Aorta (tissue), 5 donors: ENCODE measurements around the gene ATP11B. TPM values are rescaled to one million over a fixed set of nuclear protein-coding genes. Genes with fewer than 3 reads are reported as not detected.

Experiments used
- ATAC-seq: fragments of 200-7000 bp; cut with Tn5 transposase; one replicate; pipeline ENCODE4 v1.9.1; 2022; ENCODE audit warnings: moderate library complexity; ENCODE audit not compliant: low FRiP score
- DNase-seq, 2 donors: peaks; one replicate each; pipeline ENCODE4 v3.0.0-alpha.2; 2020
- H3K27ac ChIP-seq, 2 donors: one replicate each; pipeline ENCODE4 v1.5.1; 2013; ENCODE audit warnings: low read length in 2 of 2, mild to moderate bottlenecking in 2 of 2, moderate library complexity in 2 of 2, control low read depth in 1 of 2, inconsistent platforms in 1 of 2, low read depth in 1 of 2
- H3K27me3 ChIP-seq, 2 donors: one replicate each; pipeline ENCODE4 v1.6.1; 2013; ENCODE audit warnings: control low read depth in 1 of 2, low read length in 1 of 2, mild to moderate bottlenecking in 1 of 2, moderate library complexity in 1 of 2; ENCODE audit not compliant: insufficient read depth in 2 of 2, control insufficient read depth in 1 of 2
- H3K36me3 ChIP-seq, 2 donors: one replicate each; pipeline ENCODE4 v1.6.1; 2013; ENCODE audit warnings: control low read depth in 1 of 2, low read length in 1 of 2, mild to moderate bottlenecking in 1 of 2; ENCODE audit not compliant: insufficient read depth in 2 of 2, control insufficient read depth in 1 of 2
- H3K4me1 ChIP-seq, 2 donors: one replicate each; pipeline ENCODE4 v1.6.1; 2013; ENCODE audit warnings: low read length in 2 of 2, control low read depth in 1 of 2, mild to moderate bottlenecking in 1 of 2, moderate library complexity in 1 of 2; ENCODE audit not compliant: insufficient read depth in 2 of 2, control insufficient read depth in 1 of 2
- H3K4me3 ChIP-seq, 2 donors: one replicate each; pipeline ENCODE4 v1.5.1; 2013; ENCODE audit warnings: low read length in 2 of 2, control low read depth in 1 of 2, mild to moderate bottlenecking in 1 of 2
- H3K9me3 ChIP-seq: one replicate; pipeline ENCODE4 v1.6.1; 2013; ENCODE audit warnings: mild to moderate bottlenecking, low read length; ENCODE audit not compliant: control insufficient read depth
- WGBS, 2 donors: extraction: QIAGEN DNeasy Blood & Tissue Kit; methylation state at CpG; one replicate each; pipeline ENCODE4 v1.1.7; 2013; 5-methylcytosine and 5-hydroxymethylcytosine counted together
- intact Hi-C, 2 donors: fragments of 100-400 bp; cut with DNase I; formaldehyde crosslinking; loops; one replicate each; pipeline versions ENCODE4 v1.14.2 to v1.15.0; 2022
- long read RNA-seq, 2 donors: library from polyadenylated mRNA; unstranded; transcript quantifications; one replicate each; pipeline ENCODE4 v2.0.0, GENCODE V29; 2020 to 2021
- polyA plus RNA-seq, 2 donors: library from polyadenylated mRNA; stranded (reverse); fragments of 200-250 nt; gene quantifications; one replicate each; pipeline ENCODE4 v1.2.3, GENCODE V29; 2013
- total RNA-seq, 2 donors: library from RNA; stranded (reverse); fragmentation: NEBNext Ultra II Directional; extraction: Animal tissue kit (Norgen Biotek cat#: 25700); gene quantifications; one replicate each; pipeline ENCODE4 v1.2.1, GENCODE V29; 2021
- donor health status: healthy with polysubstance abuse.
- donor health status: Bipolar disorder and iron deficiency.
- donor health status: DM: no; HTN: no; CAD: no.
- donor health status: DM: no; HTN: no; CAD: no.
- donor health status: DM: yes; HTN: yes; CAD: no.

Gene ATP11B
- total RNA-seq (10 to 100 TPM; 62.5 to 70.3 TPM), polyA plus RNA-seq (10 to 100 TPM in 1 of 2 donors, 1 to 10 TPM in 1; 8.9 to 12.4 TPM)
- long read RNA-seq, donor 1, partial matches to known transcripts, result 0 of 3 reads
- long read RNA-seq, donor 1, other reads (novel, unspliced or antisense), result 3 of 3 reads
- long read RNA-seq, donor 2, full-length matches to known transcripts, result 4 of 24 reads
- long read RNA-seq, donor 2, partial matches to known transcripts, result 6 of 24 reads
- long read RNA-seq, donor 2, other reads (novel, unspliced or antisense), result 14 of 24 reads

- Histone ChIP-seq H3K4me3 (peak within 1 kb of the TSS; percentile 95 to 97), H3K27me3 (no peaks in the 10 kb centered on the region), H3K9me3 (no peaks in the 10 kb centered on the region), H3K27ac (peak within 1 kb of the TSS; percentile 70 to 84), H3K36me3 (no peaks in the 10 kb centered on the region), H3K4me1 (no peaks in the 10 kb centered on the region)
- WGBS, 2 donors, result 0 to 1% methylated on average over 42 to 74 of the region's 74 CpGs
- ATAC-seq (peak; percentile 94), DNase-seq (peak; percentile 78 to 90)
- intact Hi-C loops, result loop anchor here in 1 of 2 donors (10.0 kb wide), 1 partner anchor 78 kb away; no protein-coding TSS in a partner anchor
Observed at GRCh38 chr3:182792901-182793662, at the start of gene ATP11B. Gene ATP11B, plus strand, starts transcription at chr3:182793504. Its CDS starts 256 bp downstream, at chr3:182793760.

GRCh38 chr3:182746959-182747358 lies 46.3 kb upstream of the ATP11B start:
- 45 to 48% methylated on average over 3 of the region's 3 CpGs for WGBS, 2 donors
- Histone ChIP-seq H3K4me1 (no peaks in the 10 kb centered on the region), H3K9me3 (peaks cover under 1% of the 10 kb centered on the region), H3K36me3 (no peaks in the 10 kb centered on the region), H3K4me3 (no peak overlapping the region), H3K27me3 (peaks cover 0 to 1% of the 10 kb centered on the region in 2 donors), H3K27ac (no peak overlapping the region)
- DNase-seq (no peak), ATAC-seq (no peak)
- intact Hi-C loops, result no loop called here

- H3K4me1 ChIP-seq, result no peaks in the 10 kb centered on the region
- H3K27me3 ChIP-seq, result no peaks in the 10 kb centered on the region
- ATAC-seq (no peak), DNase-seq (no peak)
- H3K4me3 ChIP-seq, result no peak overlapping the region
- no peak overlapping the region for H3K27ac ChIP-seq
- peaks cover 3% of the 10 kb centered on the region for H3K9me3 ChIP-seq
- no peaks in the 10 kb centered on the region for H3K36me3 ChIP-seq
- intact Hi-C loops, result no loop called here
Observed at GRCh38 chr3:182755308-182755707, 38.0 kb upstream of the ATP11B start.

DNA sequence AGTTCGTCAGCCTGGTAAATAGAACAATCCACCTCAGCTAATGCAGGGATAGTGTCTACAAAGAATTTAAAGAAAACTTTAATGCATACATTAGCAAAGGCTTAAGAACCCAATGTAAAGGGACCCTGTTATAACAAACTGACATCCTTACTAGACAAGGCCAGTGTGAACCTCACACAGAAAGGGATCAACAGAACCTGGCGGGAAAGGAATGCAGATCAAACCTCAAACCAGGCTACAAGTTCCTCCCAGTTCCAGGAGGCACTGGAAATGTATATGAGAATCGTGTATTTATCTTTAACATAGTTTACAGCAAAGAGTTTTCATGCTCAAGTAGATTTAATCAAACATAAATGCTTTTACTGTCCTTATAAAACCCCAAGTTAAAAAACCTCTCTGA lies 37.6 kb upstream of the ATP11B start:
- Histone ChIP-seq H3K27me3 (no peaks in the 10 kb centered on the region), H3K36me3 (no peaks in the 10 kb centered on the region), H3K9me3 (peaks cover 3% of the 10 kb centered on the region), H3K27ac (no peak overlapping the region), H3K4me3 (no peak overlapping the region), H3K4me1 (no peaks in the 10 kb centered on the region)
- DNase-seq (no peak), ATAC-seq (no peak)
- 70 to 72% methylated on average over 3 of the region's 3 CpGs for WGBS, 2 donors
- intact Hi-C loops, result no loop called here

DNA sequence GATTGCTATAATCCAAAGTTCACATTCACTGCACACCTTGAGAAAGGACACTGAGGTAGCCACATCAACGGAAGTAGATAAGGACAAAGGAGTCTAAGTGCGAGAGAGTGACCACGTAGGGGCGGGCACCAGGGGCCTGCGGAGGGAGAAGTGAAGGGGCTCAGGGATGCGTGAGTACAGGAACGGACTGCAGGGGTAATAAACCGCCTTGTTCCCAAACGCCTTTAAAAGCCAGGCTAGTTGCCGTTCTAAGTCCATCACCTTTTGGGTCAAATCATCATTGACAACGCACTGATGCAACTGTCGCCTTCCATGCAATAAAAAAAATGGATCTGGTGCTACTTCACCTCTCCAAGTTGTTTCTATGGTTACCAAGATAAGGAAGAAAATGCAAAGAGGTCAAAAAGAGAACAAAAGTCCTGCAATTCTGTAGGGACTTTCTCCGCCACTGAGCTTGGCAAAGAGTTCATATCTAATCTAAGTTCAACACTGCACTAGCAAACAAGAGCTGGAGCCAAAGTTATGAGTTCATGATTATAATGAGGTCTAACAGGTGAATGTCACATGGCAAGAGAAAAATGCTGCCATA lies 32.6 kb upstream of the ATP11B start:
- no peaks in the 10 kb centered on the region for H3K9me3 ChIP-seq
- intact Hi-C loops, result no loop called here
- H3K36me3 ChIP-seq, result no peaks in the 10 kb centered on the region
- no peak overlapping the region for H3K27ac ChIP-seq
- H3K4me1 ChIP-seq, result no peaks in the 10 kb centered on the region
- H3K4me3 ChIP-seq, result no peak overlapping the region
- no peak for ATAC-seq
- no peak for DNase-seq
- H3K27me3 ChIP-seq, result no peaks in the 10 kb centered on the region
- WGBS, 2 donors, result 28 to 34% methylated on average over 13 of the region's 13 CpGs

DNA sequence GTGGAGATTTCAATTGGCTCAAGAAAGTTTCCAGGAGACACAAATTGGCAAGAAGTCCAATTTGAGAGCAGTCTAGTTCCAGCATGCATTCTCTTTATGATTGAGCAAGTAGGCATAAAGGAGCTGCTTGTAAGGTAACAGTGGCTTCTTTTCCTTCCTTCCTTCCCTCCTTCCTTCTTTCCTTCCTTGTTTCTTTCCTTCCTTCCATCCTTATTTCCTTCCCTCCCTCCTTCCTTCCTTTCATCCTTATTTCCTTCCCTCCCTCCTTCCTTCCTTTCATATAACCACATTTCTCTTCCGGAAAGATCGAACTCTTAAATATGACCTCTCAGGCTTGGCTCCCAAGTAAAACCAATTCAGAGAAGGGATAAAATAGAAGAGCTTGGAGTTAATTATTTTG lies 29.4 kb upstream of the ATP11B start:
- 95 to 96% methylated on average over 2 of the region's 2 CpGs for WGBS, 2 donors
- intact Hi-C loops, result no loop called here
- Histone ChIP-seq H3K9me3 (no peaks in the 10 kb centered on the region), H3K27me3 (no peaks in the 10 kb centered on the region), H3K27ac (no peak overlapping the region), H3K36me3 (no peaks in the 10 kb centered on the region), H3K4me1 (no peaks in the 10 kb centered on the region), H3K4me3 (no peak overlapping the region)
- DNase-seq (no peak), ATAC-seq (no peak)

- no peak for DNase-seq
- intact Hi-C loops, result no loop called here
Observed at GRCh38 chr3:182765287-182765686, 28.0 kb upstream of the ATP11B start.

GRCh38 chr3:182766099-182766498 lies 27.2 kb upstream of the ATP11B start:
- WGBS, 2 donors, result 35 to 47% methylated on average over 2 of the region's 2 CpGs
- Histone ChIP-seq H3K27me3 (no peaks in the 10 kb centered on the region), H3K27ac (no peak overlapping the region), H3K4me1 (no peaks in the 10 kb centered on the region), H3K9me3 (no peaks in the 10 kb centered on the region), H3K36me3 (no peaks in the 10 kb centered on the region), H3K4me3 (no peak overlapping the region)
- DNase-seq (no peak), ATAC-seq (no peak)
- intact Hi-C loops, result no loop called here

More at GRCh38 chr3:182765287-182765686, 28.0 kb upstream of the ATP11B start:
- no peak for ATAC-seq
- Histone ChIP-seq H3K4me1 (no peaks in the 10 kb centered on the region), H3K27ac (no peak overlapping the region), H3K27me3 (no peaks in the 10 kb centered on the region), H3K4me3 (no peak overlapping the region), H3K36me3 (no peaks in the 10 kb centered on the region), H3K9me3 (no peaks in the 10 kb centered on the region)
